Endothelial cell of hepatic sinusoid (primary cell): ENCODE data around the gene MYH3.

Experiments
- in situ Hi-C: cut with HindIII; loops from 2 replicates; pipeline ENCODE4 v1.10.0; 2017; ENCODE audit warnings: low sequenced_read_pairs

Gene MYH3

DNA sequence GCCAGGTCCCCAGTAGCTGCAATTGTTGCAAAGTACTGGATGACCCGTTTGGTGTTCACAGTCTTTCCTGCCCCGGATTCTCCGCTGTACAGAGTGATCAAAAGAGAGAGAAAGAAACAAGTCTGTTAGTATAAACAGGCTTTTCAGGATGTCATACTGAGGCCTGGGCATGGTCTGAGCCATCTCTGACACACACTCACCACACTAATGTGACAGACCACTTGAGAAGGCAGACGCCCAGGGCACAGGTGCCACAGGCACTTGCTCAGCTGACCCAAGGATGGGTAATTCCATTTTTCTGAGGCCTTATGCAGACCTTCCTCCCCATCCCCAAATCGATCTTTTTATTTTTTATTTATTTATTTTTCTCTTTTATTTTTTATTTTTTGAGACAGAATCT, 7.5 kb downstream of the MYH3 start:
- in situ Hi-C loops = no loop called here

DNA sequence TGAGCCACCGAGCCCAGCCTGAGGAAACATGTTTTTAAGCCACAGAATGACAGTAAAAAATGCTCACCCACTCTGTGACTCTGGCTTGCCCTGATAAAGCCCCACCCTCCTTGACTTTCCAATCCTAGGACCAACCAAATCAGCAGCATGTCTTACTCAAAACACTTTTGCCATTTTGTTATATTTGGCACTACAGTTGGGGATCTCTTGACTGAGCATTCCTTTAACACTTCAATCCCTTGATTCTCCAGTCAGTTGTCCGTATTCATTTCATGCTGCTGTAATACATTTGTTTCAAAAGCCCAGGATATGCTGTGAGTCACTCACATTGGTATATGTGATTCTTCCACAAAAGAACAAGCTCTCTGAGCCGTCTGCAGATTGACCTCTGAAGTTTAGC, 8.2 kb downstream of the MYH3 start:
- in situ Hi-C loops = no loop called here

DNA sequence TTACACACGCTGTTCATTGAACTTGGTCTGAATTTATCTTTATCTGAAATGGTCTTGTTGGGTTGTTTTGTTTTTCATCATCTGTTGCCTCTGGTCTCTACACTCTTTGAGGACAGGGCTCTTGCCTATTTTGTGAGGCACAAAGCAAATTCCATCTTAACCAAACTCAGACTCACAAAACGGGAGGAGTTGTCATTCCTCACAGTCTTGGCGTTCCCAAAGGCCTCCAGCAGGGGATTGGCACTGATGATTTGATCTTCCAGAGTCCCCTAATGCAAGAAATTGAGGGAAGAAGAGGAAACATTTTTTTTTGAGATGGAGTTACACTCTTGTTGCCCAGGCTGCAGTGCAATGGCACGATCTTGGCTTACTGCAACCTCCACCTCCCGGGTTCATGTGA, 8.7 kb downstream of the MYH3 start:
- in situ Hi-C loops = no loop called here

DNA sequence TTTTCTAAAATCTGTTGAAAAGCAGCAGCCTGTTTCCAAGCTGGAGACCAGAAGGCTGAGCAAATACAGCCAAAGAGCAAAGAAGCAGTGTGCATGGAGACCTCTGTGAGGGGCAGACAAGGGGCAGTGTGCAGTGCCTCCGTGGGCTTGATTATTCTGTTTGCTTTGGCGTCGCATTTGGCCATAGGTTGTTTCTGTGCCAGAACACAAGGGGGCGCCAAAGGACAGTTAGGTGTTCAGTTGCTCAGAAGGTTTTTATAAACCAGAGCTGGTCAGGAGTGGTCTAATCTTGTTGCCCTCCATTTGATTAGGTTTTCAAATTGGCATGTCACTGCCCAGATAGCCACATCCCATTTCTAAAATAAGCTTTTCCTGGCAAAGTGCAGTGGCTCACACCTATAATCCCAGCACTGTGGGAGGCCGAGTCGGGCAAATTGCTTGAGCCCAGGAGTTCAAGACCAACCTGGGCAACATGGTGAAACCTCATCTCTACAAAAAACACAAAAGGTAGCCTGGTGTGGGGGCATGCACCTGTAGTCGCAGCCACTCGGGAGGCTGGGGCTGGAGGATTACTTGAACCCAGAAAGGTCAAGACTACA, 10.6 kb downstream of the MYH3 start:
- in situ Hi-C loops = no loop called here

DNA sequence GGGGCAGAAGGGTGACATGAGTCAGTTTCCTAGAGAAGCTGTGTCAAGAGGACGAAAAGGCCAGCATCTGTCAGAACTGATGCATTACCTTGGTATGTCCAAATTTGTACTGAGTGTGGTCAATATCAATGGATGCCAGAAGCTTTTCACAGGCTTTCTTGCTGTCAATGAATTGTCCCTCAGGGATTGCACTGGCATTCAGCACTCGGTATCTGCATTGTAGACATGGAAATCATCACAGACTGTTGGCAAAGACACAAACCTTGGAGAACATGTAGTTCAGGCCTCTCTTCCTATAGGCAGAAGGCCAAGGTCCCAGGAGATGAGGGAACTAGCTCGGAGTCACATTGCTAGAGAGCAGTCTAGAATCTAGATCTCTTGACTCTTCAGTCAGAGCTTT, 16.6 kb downstream of the MYH3 start:
- in situ Hi-C loops = loop anchor here (5.0 kb wide), 2 partner anchors 37 to 92 kb away; partner anchors contain the start of gene TMEM220

DNA sequence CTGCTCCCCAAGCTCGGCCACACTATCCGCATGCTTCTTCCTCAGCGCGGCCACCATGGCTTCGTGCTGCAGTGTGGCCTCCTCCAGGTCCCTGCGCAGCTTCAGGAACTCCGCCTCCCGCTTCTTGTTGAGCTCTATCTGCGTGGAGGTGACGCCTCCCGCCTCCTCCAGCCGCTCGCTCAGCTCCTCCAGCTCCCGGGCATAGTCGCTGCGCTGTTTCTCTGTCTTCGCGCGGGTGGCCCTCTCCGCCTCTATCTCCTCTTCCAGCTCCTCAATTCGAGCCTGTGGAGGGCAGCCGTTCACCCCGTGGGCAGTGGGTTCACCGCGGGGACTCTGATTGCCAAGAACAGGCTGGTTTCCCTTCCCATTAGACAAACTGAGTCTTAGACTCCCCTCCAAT, 19.0 kb downstream of the MYH3 start:
- in situ Hi-C loops = no loop called here

DNA sequence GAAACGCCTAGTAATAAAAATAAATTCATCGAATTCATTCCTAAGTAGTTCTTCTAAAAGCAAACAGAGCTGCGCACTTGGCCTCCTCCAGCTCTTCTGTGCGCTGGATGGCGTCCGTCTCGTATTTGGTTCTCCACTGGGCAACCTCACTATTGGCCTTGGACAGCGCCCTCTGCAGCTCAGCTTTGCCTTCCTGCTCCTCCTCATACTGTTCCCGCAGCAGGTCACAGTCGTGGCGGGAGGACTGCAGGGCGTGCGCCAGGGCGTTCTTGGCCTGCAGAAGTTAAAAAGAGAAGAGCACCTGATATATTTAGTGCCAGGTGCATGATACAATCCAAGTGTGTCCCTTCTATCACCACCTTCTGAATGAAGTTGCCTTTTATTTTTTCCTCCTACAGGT, 21.8 kb downstream of the MYH3 start:
- in situ Hi-C loops = no loop called here

DNA sequence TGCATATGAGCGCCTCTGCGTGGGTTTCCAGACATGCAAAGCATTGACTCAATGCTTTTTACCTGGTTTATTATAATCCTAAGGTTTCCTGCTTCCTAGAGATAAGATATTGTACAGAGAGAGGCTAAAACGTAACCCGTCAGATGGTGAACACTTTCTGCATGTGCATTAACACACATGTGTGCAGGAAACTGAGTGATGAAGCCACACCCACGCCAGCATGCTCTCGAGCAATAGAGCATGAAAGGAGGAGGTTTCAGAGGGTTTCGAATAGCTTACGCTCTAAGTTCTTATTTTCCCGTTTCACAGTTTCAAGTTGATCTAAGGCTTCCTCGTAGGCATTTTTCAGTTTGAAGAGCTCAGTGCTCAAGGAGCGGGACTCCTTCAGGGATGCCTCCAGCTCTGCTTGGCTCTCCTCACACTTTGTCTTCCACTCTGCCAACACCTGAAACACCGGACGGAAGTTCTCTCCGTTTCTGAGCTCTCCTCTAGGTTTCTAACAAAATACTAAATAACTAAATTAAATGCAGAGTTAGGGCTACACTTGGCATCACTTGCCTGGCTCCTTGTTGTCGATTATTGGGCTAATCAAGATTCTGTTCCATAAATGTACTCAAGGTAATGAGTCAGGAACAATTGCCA, 23.2 kb downstream of the MYH3 start:
- in situ Hi-C loops = no loop called here

DNA sequence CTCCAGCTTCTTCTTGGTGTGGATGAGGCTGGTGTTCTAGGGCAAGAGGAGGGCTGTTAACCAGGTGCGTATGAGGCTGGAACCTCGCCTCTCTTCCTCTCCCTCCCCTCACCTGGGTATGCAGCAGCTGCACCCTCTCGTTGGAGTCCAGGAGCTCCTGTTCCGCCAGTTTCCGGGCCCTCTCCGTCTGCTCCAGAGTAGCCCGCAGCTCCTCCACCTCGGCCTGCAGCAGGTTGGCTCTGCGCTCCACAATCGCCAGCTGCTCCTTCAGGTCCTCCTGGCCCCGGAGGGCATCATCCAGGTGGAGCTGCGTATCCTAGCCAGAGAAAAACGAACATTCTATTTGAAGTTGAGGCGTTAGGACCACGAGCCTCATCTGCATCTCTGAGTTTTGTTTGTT, 25.4 kb downstream of the MYH3 start:
- in situ Hi-C loops = no loop called here

DNA sequence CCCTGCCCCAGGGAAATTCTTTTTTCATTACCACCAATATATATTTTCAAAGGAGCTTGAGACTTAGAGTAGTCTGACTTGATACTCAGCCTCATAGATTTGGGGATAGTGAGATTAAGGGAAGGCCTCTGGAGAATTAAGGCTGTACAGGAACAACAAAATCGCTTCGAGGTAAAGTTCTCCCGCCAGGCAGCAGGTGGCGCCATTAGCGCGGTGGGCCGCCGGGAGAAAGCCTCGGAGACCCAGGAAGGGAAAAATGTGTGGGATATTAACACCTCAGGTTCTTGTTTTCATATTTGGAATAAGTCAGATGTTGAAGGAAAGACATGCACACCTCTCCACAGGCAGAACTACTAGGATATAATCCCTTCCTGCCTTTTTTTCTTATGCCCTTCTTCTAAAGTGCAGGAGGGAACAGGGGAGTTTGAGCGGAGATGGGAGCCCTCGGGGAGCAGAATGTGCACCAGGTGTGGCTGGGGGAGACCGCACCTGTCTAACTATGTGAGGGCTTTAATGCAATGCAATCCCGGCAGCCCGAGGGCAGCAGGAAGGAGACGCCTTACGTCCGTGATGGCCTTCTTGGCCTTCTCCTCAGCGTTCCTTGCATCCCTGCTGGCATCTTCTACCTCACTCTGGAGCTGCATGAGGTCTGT, 25.9 kb downstream of the MYH3 start:
- in situ Hi-C loops = no loop called here

DNA sequence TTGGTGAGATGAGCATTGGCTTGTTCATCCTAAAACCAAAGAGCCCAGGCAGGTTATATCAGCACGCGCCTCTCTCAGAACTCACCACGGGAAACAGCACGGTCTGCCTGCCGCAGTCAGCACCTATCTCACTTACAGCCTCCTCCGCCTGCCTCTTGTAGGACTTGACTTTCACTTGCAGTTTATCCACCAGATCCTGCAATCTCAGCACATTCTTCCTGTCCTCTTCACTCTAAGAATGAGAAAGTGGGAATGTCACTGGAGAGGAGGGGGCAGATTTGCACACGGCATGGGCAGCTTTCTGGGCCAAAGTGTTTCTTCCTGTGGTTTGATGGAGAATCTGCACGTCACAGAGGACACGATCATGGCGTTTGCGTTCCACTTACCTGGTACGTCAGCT, 27.4 kb downstream of the MYH3 start:
- in situ Hi-C loops = no loop called here

DNA sequence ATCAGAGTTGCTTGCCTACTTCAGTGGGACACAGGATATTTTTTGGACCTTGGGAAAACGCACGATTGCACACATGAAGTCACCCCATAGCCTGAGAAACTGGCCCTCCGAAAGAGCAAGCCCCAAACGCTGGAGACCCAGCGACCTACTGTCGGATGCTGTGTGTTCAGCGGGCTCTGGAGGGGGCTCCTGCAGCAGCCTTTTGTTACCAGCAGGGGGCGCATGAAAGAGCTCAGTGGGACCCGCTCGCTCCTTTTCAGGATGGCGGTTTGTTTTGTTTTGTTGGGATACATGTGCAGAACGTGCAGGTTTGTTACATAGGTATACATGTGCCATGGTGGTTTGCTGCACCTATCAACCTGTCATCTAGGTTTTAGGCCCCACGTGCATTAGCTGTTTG, 28.4 kb downstream of the MYH3 start:
- in situ Hi-C loops = no loop called here

DNA sequence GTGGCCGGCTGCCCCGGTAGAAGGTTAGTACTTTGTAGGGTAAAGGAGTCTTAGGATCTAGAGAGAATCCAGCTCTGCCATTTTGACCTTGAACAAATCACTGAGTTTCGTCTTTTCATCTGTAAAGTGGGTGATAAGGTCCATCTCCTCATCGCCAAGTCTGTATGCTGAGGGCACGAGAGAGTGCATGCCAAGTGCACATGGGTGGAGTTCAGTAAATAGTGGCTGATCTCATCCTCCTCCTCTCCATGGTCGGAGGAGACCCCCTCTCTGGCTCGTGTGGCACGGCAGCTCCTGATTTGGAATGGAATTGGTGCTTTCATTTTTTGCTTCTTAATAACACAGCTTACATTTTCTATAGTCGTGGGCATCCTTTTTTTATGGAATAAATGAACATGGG, 30.7 kb downstream of the MYH3 start:
- in situ Hi-C loops = no loop called here

DNA sequence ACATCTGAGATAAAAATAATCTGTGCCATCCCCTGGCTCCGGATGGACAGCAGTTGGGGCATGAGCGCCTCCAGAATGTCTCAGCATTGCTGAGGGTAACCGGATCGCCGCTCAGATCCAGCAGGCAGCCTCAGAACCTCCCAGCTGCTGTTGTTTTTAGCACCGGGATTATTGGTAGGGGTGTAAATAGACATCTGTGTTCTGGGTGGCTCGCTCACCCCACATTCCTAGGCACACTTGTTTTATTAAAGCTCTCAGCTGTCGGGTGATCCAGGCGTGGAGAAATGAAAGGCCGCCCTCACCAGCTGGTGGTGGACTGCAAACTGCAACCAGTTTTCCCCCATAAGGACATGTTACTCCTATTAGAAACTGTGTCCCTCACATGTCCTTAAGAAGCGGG, 32.1 kb downstream of the MYH3 start:
- in situ Hi-C loops = no loop called here

DNA sequence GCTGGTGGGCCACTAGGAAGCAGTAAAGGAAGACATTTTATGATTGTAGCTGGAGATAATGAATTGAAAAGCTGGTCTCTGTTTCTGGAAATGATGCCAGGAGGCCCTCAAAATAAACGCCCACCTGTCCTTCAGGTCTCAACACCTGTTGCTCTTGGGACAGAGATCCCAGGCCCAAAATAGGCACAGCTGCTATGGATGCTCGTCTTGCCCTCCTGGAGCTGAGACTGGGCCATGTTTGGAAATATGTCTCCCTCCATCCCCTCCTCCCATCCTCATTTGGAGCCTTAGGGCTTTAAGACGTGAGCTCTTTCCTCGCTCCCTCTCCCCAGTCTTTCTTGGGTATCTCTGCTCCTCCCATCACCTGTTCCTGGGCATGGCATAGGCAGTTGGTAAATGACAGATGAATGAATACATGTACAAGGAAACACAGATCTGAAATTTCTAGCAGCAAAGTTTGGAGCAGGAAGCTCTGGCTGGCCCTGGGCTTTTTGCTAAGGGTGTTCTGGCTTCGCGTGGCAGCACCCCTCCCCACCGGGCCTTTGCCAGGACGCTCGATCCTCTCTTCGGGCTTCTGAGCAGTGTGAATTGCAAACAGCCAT, 33.3 kb downstream of the MYH3 start:
- in situ Hi-C loops = no loop called here

DNA sequence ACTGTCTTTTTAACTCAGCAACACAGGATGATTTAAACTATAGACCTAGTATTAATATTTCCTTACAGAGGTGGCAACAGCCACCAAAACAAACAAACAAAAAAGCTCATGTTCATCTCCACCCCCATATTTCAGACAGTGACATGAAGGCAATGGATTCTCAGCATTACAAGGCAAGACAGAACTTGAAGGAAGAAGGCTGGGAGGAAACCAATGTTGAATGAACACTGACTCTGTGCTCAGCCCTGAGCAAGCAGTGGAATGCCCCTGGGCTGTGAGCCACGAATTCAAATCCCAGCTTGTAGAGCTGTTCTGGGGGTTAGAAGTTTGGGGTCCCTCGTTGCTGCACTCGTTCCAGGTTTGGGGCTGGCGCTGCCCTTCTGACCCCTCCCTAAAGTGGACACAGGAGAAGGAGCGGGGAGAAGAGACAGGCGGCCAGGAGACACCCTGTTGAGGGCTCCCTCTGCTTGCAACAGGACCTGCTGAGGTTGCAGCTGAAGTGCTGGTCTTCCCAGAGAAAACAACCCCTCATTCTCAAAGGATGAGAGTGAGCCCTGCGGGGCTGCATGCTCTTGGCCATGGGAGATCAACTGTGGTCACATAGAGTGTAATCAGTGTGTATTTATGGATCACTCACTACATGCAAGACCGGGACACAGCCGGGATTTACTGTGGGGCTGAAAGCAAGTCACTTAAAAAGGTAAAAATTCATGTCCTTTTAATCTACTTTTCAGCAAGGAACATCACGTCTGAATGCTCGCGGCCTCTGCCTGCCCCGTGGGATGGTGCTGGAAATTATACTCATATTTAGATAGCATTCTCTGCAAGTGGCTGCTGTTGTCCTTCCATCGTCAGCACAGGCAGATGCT, 34.3 kb downstream of the MYH3 start:
- in situ Hi-C loops = no loop called here

DNA sequence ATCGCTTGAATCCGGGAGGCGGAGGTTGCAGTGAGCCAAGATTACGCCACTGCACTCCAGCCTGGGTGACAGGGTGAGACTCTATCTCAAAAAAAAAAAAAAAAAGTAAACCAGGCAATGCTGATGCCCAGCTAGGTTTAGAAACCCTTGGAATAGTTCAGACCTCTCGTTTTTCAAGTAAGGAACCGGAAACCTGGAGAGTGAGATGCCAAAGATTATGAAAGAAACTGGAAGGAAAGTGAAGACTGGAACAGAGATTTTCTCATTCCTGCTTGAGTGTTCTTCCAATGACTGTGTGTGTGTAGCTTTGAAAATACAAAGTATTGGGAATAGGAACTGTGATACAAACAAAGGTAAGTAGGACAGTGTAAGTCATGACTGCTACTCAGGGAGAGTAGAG, 35.7 kb downstream of the MYH3 start:
- in situ Hi-C loops = no loop called here

DNA sequence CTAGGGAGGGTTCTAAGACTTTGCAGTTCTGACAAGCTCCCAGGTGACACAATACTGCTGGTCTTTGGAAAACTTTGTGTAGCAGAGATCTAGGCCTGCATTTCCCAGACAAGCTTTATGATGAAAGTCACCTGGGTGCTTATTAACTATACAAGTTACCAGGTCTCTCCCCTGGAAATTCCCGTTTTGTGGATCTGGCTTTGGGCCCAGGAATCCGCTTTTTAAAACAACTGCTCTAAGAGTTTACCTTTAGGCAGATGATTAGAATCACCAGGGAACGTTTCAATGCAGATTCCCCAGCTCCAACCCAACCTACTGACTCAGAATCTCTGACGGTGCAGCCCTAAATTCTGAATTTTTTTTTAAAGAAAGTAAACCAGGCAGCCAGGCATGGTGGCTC, 36.3 kb downstream of the MYH3 start:
- in situ Hi-C loops = no loop called here

DNA sequence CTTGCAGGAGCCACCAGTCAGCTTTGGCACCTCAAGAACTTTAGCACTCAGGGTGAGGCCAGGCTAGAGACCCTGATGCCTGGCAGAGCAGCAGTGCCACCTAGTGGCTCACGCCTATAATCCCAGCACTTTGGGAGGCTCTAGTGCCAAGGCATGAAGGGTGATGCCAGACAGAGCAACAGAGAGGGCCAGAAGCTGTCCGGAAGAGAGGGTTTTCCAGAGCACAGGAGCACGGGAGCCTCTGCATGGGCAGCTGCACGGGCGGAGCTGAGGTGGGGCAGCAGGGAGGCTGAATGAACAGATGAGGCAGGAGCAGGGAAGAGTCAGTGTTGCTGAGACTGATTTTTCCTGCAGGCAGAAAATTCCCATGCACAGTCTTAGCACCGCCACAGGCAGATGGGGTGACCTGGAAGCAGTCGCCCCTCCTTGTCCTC, 38.9 kb downstream of the MYH3 start:
- in situ Hi-C loops = no loop called here

DNA sequence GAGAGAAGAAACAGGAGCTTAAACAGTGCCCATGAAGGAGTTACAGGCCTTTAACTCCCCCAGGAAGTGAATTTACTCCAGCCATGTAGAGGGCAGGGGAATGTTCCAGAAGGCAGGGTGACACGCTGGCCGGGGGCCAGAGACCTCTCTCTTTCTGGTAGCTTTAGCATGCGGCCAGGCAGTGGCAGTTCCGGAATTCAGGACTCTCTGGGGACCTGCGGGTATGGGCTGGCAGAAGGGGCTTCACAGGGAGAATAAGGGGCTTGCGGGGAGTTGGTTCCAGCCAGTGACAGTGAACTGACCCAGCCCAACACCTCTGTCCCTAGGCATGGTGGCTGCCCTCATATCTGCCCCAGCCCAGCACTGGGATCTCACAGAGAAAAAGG, 40.0 kb downstream of the MYH3 start:
- in situ Hi-C loops = no loop called here

DNA sequence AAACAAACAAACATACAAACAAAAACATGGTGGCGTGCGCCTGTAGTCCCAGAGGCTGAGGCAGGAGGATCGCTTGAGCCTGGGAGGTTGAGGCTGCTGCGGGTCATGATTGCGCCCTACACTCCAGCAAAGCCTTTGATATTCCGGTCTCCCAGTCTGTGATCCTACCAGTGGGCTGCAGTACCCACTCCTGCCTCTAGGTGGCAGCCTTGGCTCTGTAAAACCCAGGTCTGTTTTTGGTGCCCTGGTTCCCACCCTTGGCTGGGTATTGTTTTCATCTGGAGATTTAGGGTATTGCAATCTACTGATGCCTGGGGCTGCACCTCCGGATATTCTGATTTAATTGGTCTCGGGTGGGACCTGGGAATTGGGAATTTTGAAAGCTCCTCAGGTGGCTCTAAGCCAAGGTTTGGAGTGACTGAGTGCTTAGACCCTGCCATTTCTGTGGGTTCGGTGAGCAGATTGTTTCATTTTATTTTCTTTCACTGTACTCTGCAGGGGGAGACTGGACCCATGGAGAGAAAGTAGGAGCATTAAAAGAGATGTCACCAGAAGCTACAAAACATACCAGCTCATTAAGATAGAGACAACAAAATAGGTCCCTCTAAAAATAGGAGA, 40.5 kb downstream of the MYH3 start:
- in situ Hi-C loops = no loop called here
